Activated CD8-positive, alpha-beta memory T cell treated with anti-CD3 and anti-CD28 coated beads, Interleukin-2, amount 50 U/mL, for 4 hours (primary cell): ENCODE data around the gene SLC5A10.
"Not testable (repeated sequence)": the region's sequence is repeated elsewhere in the genome, so short reads cannot be mapped to it uniquely, and the experiment has no call there.

Experiments
- DNase-seq: peaks from one replicate; pipeline ENCODE4 v3.0.0-alpha.2; 2020

SLC5A10 gene

GRCh38 chr17:19005137-19005773 lies 53.3 kb downstream of the SLC5A10 start:
- no peak for DNase-seq

- DNase-seq: no peak
Observed at GRCh38 chr17:19005789-19006430, 53.9 kb downstream of the SLC5A10 start.

DNA sequence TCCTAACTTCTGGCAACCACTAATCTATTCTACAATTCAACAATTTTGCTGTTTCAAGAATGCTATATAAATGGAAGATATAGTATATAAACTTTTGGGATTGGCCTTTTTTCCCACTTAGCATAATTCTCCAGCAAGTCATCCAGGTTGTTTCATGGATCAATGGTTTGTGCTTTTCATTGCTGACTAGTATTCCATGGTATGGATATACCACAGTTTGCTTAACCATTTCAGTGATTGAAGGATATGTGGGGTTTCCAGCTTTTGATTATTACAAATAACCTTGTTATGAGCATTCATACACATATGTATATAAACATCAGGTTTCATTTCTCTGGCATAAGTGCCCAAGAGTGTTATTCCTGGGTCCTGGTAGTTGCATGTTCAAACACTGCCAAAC lies 54.7 kb downstream of the SLC5A10 start:
- DNase-seq: no peak

- no peak for DNase-seq
Observed at GRCh38 chr17:19009970-19010369, 58.0 kb downstream of the SLC5A10 start.

DNA sequence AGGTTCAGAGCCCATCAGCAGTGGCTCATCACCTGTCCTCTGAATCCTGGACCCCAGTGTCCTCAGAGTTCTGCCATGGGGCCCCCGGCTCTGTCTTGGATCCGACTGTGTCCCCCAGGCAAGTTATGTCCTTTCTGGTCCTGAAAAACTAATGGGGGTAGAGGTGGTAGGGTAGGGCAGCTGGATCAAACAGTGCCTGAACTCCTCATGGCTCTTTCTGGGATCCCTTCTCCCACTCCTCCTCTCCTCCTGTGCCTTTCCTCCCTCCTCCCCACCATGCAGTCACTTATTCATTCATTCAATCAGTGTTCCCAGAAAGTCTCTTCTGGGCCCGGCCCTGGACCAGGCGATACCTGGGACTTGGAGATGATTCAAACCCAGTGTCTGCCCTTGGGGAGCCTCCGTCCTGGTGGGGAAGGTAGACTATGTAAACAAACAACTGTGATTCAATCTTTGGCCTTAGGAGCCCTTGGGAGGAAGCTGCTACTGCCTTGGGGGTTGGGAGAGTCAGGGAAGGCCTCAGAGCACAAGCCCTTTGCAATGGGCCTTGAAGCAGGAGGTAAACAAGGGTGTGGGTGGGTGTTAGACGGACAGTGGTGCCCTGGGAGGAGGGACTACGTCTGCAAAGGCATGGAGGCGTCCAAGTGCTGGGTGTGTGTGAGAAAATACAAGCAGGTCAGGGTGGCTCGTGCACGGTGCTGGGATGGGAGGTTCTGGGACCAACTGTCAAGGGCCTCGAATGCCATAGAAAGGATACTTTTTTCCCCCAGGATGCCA lies 59.0 kb downstream of the SLC5A10 start:
- DNase-seq: no peak

DNA sequence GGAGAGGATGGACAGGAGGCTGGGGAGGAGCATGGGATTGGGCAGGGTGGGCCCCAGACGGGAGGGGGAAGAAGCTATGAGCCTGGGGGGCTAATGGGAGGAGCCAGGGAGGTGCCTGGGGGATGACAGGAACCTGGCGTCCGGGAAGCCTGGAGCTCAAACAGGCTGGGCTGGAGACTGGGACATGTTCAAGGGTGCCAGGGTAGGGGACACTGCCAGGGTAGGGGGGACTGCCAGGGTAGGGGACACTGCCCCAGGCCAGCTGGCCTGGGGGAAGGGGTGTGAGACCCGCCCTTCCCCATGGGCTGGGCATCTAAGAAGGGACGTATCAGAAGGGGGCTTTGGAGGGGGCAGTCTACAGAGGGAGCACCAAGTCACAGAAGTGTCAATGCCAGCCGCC lies 59.6 kb downstream of the SLC5A10 start:
- no peak for DNase-seq

GRCh38 chr17:19012171-19013080 lies 60.5 kb downstream of the SLC5A10 start:
- no peak for DNase-seq

DNA sequence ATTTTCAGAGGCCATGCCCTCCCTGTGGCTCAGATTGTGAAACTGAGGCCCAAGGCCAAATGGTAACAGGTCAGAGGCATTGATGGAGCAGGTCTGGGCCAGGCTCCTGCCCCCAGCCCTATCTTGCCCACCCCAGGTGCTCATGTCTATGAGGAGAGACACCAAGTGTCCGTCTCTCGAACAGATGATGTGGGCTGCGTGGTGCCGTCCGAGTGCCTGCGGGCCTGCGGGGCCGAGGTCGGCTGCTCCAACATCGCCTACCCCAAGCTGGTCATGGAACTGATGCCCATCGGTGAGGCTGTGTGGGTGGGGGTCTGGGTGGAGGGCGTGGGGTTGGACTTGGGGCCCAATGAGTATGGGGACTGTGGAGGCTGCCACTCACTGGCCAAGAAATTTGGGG lies 61.3 kb downstream of the SLC5A10 start:
- DNase-seq: no peak

DNA sequence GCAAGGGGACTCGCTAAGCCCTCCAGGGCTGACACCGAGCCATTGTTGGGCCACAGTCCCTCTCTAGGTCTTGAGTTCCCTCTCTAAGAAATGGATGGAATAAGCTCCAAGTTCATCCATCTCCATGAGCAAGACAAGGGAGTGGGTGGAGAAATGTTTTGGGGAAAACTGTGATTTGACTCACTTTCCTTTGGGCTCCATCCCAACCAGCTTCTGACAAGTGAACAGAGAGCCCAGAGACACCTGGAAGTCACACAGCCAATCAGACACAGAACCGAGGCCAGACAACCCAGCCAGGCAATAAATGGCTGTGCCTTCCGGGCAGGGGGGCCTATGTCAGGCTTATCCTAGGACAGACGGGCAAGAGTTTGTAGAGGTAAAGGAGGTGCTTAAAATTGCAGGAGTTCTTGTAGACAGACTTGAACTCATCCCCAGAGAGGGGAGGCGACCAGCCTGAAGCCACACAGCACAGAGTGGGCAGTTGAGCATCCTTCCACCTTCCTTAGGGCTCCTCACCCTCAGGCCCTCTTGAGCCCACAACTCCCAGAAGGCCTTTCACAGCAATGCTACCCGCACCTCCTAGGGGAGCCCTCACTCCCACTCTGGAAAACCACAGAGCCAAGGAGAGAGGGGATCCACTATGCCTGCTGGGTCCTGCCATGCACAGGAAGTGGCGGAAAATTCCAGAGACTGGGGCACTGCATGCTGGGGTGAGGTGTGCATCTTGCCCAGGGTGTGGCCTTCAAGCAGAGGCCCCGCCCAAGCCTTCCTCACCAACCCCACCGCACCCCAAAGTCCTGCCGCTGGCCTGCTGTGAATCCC lies 62.1 kb downstream of the SLC5A10 start:
- DNase-seq: no peak

DNA sequence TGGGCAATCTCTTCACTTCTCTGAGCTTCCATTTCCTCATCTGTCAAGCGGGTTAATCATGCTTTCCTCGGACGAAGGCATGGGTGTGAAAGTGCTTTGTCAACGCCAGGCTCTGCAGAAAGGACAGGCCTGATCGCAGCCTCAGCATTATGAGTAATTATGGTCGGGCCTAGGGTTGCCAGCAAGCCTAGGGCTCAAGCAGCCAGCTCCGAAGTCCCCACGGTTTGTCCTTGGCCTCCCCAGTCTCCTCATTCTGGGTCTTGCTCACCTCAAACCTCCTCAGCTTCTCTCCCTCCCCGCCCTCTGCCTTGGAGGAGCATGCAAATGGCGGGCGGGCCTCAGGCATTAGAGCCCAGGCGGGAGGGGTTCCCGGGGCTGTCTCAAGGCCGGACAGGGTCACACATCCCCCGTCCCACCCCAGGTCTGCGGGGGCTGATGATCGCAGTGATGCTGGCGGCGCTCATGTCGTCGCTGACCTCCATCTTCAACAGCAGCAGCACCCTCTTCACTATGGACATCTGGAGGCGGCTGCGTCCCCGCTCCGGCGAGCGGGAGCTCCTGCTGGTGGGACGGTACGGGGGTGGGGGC lies 62.8 kb downstream of the SLC5A10 start:
- DNase-seq: no peak

- DNase-seq: no peak
Observed at GRCh38 chr17:19015428-19015827, 63.5 kb downstream of the SLC5A10 start.

DNA sequence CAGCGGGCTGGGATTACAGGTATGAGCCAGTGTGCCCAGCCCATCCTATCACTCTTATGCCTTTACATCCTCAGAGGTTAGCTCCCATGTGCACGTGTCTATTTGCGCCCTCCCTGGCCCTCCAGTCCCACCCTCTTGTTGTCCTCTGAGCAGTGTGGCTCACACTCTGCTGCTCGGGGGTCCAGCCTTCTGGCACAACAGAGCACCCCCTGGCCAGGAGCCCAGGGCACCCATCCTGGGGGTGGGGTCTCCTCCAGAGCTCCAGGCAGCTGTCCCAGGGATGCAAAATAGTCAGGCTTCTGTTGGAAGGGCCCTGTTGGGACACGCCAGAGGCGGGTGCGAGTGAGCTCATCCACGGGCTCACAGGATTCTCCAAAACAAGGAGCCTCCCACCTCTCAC lies 64.3 kb downstream of the SLC5A10 start:
- no peak for DNase-seq

DNA sequence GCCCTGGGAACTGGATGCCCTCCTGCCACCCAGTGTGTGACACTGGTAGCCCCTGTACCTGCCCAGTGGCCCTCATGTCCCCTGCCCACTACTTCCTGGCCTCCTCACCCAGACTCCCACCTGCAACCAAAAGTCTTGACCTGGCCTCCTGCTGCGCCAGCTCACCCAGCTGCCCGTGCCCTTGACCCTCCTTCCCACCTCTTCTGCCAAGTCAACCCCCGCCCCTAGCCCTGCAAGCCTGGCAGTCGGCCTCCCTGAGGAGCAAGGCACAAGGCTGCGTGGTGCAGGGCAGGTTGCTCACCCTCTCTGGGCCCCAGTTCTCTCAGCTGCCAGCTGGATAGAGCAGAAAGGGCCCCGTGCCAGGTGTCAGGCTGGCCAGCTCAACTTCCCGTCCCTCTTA lies 64.9 kb downstream of the SLC5A10 start:
- no peak for DNase-seq

GRCh38 chr17:19017401-19017800 lies 65.4 kb downstream of the SLC5A10 start:
- DNase-seq: no peak

GRCh38 chr17:19017804-19018599 lies 66.0 kb downstream of the SLC5A10 start:
- no peak for DNase-seq

DNA sequence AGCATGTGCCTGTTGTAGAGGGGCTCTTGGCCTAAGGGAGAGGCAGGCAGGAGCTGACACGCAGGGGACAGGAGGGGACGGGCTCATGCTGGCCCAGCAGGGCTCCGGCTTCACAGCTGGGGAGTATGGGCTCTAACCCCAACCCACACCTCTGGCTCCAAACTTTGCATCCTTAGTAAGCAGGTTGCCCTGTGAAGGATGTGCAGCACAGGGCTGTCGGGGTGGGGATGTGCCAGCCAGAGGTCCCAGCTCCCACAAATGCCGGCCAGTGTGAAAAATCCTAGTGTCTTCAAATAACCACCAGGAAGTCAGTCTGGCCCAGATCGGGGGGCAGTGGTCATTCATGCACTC lies 66.6 kb downstream of the SLC5A10 start:
- no peak for DNase-seq

DNA sequence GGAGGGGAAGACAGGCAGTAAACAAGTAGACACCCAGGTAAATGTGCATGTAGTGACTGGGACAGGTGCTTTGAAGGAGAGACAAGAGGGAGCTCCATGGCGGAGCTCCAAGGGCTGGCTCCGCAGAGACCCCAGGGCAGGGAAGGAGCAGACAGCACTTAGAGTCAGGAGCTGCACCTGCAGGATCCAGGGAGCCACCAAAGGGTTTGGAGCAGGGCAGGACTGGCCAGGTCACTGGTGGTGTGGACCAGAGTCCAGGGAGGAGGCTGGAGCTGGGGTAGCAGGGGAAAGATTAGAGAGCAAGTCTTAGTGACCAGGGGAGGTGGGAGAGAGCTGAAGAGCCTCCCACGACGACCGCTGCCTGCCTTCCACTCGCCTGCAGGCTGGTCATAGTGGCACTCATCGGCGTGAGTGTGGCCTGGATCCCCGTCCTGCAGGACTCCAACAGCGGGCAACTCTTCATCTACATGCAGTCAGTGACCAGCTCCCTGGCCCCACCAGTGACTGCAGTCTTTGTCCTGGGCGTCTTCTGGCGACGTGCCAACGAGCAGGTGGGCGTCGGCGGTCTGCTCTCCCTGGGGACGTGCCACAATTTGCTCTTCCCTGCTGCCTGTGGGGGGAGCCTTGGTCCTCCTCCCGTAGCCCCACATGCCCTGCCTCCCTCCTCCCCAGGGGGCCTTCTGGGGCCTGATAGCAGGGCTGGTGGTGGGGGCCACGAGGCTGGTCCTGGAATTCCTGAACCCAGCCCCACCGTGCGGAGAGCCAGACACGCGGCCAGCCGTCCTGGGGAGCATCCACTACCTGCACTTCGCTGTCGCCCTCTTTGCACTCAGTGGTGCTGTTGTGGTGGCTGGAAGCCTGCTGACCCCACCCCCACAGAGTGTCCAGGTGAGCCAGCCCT lies 67.3 kb downstream of the SLC5A10 start:
- DNase-seq: no peak

DNA sequence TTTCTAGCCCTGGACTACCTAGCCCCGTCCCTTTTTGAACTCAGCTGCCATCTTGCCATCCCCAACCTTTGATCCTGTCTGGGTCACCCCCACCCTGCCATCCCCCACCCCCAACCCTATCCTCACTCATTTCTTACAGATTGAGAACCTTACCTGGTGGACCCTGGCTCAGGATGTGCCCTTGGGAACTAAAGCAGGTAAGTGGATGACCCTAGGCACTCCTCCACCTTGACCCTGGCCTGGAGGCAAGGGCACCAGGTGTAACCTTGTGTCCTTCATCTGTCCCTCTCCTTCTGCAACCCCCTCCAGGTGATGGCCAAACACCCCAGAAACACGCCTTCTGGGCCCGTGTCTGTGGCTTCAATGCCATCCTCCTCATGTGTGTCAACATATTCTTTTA lies 68.1 kb downstream of the SLC5A10 start:
- DNase-seq: no peak

- not testable (repeated sequence) for DNase-seq
Observed at GRCh38 chr17:19021011-19021621, 69.2 kb downstream of the SLC5A10 start.
